Measurements from ENCODE around the gene LDLRAD1. TPM values are rescaled to one million over a fixed set of nuclear protein-coding genes. Genes with fewer than 3 reads are reported as not detected.

The LDLRAD1 gene
- total and polyA plus RNA-seq, 2 of the 13 experiments (the other 11 are each of a cell fraction or from before 2014, with no cell fraction given): 2.5 to 14.0 TPM

DNA sequence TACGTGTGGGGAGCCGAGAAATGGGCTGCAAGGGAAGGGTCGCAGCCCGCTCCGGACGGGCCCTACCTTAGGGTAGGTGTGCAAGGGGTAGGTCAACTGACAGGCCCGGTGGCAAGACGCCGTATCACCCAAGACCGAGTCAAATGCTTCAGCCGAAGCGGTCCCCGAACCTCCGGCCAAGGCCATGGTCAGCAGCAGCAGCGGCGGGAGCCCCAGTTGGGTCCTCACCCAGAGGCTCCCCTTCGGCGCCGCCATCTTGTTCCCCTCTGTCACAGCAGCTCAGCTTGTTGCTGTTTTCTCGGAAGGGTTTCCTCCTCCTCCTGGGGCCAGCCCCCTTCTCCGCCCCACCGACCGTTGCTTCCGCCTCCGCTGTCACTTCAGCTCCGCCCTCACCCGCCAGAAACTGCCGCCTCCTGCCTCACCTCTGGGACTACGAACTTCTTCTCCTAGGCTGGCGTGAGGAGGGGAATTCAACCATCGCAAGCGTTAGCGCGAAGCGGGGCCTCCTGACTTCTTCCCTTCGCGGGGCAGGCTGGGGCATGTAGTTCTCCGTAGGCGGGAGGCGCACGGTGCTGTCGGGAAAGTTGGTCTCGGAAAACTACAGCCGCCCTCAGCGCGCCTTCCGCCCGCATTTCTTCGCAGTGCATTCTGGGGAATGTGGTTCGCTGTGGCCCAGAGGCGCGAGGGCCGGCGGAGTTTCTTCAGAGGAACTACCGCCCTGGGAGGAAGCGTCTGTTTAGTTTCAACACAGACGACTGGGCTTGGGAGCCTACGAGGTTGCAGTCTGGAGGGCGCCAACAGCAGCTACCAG lies 35.2 kb upstream of the LDLRAD1 start, which contains the start of the genes TCEANC2 and TMEM59 (continued):
- TF ChIP-seq KAT7 (CRISPR knock-in tag; IDR thresholded peaks at IDR 0.05; ENCODE audit: borderline replicate concordance) (peak; percentile 63; the same call in 1 of the 2 replicates), ZNF678 (CRISPR knock-in tag; IDR thresholded peaks at IDR 0.05) (no peak), MAFK (conservative IDR thresholded peaks at IDR 0.05 in 1 of 2, IDR thresholded peaks at IDR 0.05 in 1 of 2; ENCODE audit: low read length in 2 of 2) (no peak), NR0B2 (CRISPR knock-in tag; IDR thresholded peaks at IDR 0.05) (no peak), ZNF253 (CRISPR knock-in tag; IDR thresholded peaks at IDR 0.05; ENCODE audit: borderline replicate concordance) (no peak), SMYD3 (CRISPR knock-in tag; IDR thresholded peaks at IDR 0.05) (no peak), GTF2F1 (IDR thresholded peaks at IDR 0.05; ENCODE audit: low read length) (no peak), ZFP41 (CRISPR knock-in tag; IDR thresholded peaks at IDR 0.05; ENCODE audit: borderline replicate concordance) (no peak), GMEB1 (CRISPR knock-in tag; IDR thresholded peaks at IDR 0.05; ENCODE audit: borderline replicate concordance) (peak; percentile 95), ZNF205 (CRISPR knock-in tag; IDR thresholded peaks at IDR 0.05) (0 out of 2 replicates have a peak, but pooled peaks have one; percentile 25), ZNF18 (CRISPR knock-in tag; IDR thresholded peaks at IDR 0.05; ENCODE audit: insufficient replicate concordance) (no peak), PLRG1 (conservative IDR thresholded peaks at IDR 0.05) (no peak), ZNF546 (CRISPR knock-in tag; conservative IDR thresholded peaks at IDR 0.05) (no peak), ZNF335 (CRISPR knock-in tag; IDR thresholded peaks at IDR 0.05) (peak; percentile 95), IRF1 (CRISPR knock-in tag; IDR thresholded peaks at IDR 0.05; ENCODE audit: low read depth) (no peak), CBX5 (CRISPR knock-in tag; IDR thresholded peaks at IDR 0.05; ENCODE audit: borderline replicate concordance) (no peak; the same call in 1 of the 2 replicates), ZNF709 (CRISPR knock-in tag; IDR thresholded peaks at IDR 0.05) (peak; percentile 17; the same call in 1 of the 2 replicates), ZNF180 (CRISPR knock-in tag; IDR thresholded peaks at IDR 0.05; ENCODE audit: borderline replicate concordance, low read depth) (no peak)
- TF ChIP-seq, protein P1, sequence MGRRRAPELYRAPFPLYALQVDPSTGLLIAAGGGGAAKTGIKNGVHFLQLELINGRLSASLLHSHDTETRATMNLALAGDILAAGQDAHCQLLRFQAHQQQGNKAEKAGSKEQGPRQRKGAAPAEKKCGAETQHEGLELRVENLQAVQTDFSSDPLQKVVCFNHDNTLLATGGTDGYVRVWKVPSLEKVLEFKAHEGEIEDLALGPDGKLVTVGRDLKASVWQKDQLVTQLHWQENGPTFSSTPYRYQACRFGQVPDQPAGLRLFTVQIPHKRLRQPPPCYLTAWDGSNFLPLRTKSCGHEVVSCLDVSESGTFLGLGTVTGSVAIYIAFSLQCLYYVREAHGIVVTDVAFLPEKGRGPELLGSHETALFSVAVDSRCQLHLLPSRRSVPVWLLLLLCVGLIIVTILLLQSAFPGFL (CRISPR knock-in tag; IDR thresholded peaks at IDR 0.05): no peak
- TF ChIP-seq, protein P2, sequence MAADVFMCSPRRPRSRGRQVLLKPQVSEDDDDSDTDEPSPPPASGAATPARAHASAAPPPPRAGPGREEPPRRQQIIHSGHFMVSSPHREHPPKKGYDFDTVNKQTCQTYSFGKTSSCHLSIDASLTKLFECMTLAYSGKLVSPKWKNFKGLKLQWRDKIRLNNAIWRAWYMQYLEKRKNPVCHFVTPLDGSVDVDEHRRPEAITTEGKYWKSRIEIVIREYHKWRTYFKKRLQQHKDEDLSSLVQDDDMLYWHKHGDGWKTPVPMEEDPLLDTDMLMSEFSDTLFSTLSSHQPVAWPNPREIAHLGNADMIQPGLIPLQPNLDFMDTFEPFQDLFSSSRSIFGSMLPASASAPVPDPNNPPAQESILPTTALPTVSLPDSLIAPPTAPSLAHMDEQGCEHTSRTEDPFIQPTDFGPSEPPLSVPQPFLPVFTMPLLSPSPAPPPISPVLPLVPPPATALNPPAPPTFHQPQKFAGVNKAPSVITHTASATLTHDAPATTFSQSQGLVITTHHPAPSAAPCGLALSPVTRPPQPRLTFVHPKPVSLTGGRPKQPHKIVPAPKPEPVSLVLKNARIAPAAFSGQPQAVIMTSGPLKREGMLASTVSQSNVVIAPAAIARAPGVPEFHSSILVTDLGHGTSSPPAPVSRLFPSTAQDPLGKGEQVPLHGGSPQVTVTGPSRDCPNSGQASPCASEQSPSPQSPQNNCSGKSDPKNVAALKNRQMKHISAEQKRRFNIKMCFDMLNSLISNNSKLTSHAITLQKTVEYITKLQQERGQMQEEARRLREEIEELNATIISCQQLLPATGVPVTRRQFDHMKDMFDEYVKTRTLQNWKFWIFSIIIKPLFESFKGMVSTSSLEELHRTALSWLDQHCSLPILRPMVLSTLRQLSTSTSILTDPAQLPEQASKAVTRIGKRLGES (CRISPR knock-in tag; IDR thresholded peaks at IDR 0.05; ENCODE audit: borderline replicate concordance): no peak

Data from HepG2 (cell line).